ENCODE data around the gene OTOP1.
"Not testable (repeated sequence)": the region's sequence is repeated elsewhere in the genome, so short reads cannot be mapped to it uniquely, and the experiment has no call there.

Gene OTOP1

GRCh38 chr4:4226606-4227438 is at the start of gene OTOP1:
Gene OTOP1, minus strand, starts transcription at chr4:4226929. Its CDS starts 65 bp downstream, at chr4:4226864.
- DNase-seq (ENCODE audit: low read depth): no peak

GRCh38 chr4:4274226-4274625 is 47.5 kb upstream of the OTOP1 start:
- DNase-seq (ENCODE audit: low read depth): no peak

- DNase-seq (ENCODE audit: low read depth): peak; percentile 31
Observed at GRCh38 chr4:4271912-4272311, 45.2 kb upstream of the OTOP1 start.

GRCh38 chr4:4270529-4270928 is 43.8 kb upstream of the OTOP1 start:
- peak; percentile 60 for DNase-seq (ENCODE audit: low read depth)

- DNase-seq (ENCODE audit: low read depth): peak; percentile 76
Observed at GRCh38 chr4:4269856-4270255, 43.1 kb upstream of the OTOP1 start.

- no peak for DNase-seq (ENCODE audit: low read depth)
Observed at GRCh38 chr4:4269331-4269731, 42.6 kb upstream of the OTOP1 start.

GRCh38 chr4:4268776-4269175 is 42.0 kb upstream of the OTOP1 start:
- DNase-seq (ENCODE audit: low read depth): no peak

GRCh38 chr4:4267981-4268380 is 41.3 kb upstream of the OTOP1 start:
- DNase-seq (ENCODE audit: low read depth): peak; percentile 29

- DNase-seq (ENCODE audit: low read depth): peak; percentile 84
Observed at GRCh38 chr4:4260185-4260751, 33.5 kb upstream of the OTOP1 start.

GRCh38 chr4:4259484-4260100 is 32.9 kb upstream of the OTOP1 start:
- no peak for DNase-seq (ENCODE audit: low read depth)

GRCh38 chr4:4257705-4258104 is 31.0 kb upstream of the OTOP1 start:
- DNase-seq (ENCODE audit: low read depth): not testable (repeated sequence)

GRCh38 chr4:4256799-4257198 is 30.1 kb upstream of the OTOP1 start:
- no peak for DNase-seq (ENCODE audit: low read depth)

- DNase-seq (ENCODE audit: low read depth): no peak
Observed at GRCh38 chr4:4254666-4255065, 27.9 kb upstream of the OTOP1 start.

GRCh38 chr4:4254199-4254598 is 27.5 kb upstream of the OTOP1 start:
- no peak for DNase-seq (ENCODE audit: low read depth)

GRCh38 chr4:4249866-4250265 is 23.1 kb upstream of the OTOP1 start:
- DNase-seq (ENCODE audit: low read depth): no peak

- not testable (repeated sequence) for DNase-seq (ENCODE audit: low read depth)
Observed at GRCh38 chr4:4249342-4249741, 22.6 kb upstream of the OTOP1 start.

- peak; percentile 35 for DNase-seq (ENCODE audit: low read depth)
Observed at GRCh38 chr4:4248885-4249203, 22.1 kb upstream of the OTOP1 start.

GRCh38 chr4:4248029-4248884 is 21.5 kb upstream of the OTOP1 start, which contains the start of gene TMEM128:
Gene TMEM128, minus strand, starts transcription at chr4:4248223. Its CDS starts 21 bp downstream, at chr4:4248202.
- peak; percentile 94 for DNase-seq (ENCODE audit: low read depth)

- DNase-seq (ENCODE audit: low read depth): no peak
Observed at GRCh38 chr4:4247696-4248028, 20.9 kb upstream of the OTOP1 start.

- DNase-seq (ENCODE audit: low read depth): no peak
Observed at GRCh38 chr4:4245172-4245571, 18.4 kb upstream of the OTOP1 start.

- not testable (repeated sequence) for DNase-seq (ENCODE audit: low read depth)
Observed at GRCh38 chr4:4239551-4239950, 12.8 kb upstream of the OTOP1 start.

GRCh38 chr4:4233610-4234009 is 6.9 kb upstream of the OTOP1 start:
- DNase-seq (ENCODE audit: low read depth): no peak

- no peak for DNase-seq (ENCODE audit: low read depth)
Observed at GRCh38 chr4:4228356-4228668, 1.6 kb upstream of the OTOP1 start.
